ENCODE measurements around the gene SMYD3. TPM values are rescaled to one million over a fixed set of nuclear protein-coding genes. Genes with fewer than 3 reads are reported as not detected.

The SMYD3 gene
- total and polyA plus RNA-seq, 9 of the 15 experiments (the other 6 are each of a cell fraction or from before 2014, with no cell fraction given): 128 to 440 (median 197) TPM

GRCh38 chr1:246169019-246169418 lies 338.1 kb downstream of the SMYD3 start (continued):
- TF ChIP-seq ZC3H11A (IDR thresholded peaks at IDR 0.05; ENCODE audit: low read depth, low read length): no peak
- no peak for TF ChIP-seq TSHZ1 (CRISPR knock-in tag; IDR thresholded peaks at IDR 0.05)
- TF ChIP-seq YBX1 (IDR thresholded peaks at IDR 0.05): no peak
- TF ChIP-seq UBTF (IDR thresholded peaks at IDR 0.05; ENCODE audit: borderline replicate concordance in 1 of 2, low read depth in 2 of 2, low read length in 2 of 2): 0 out of 4 replicates have a peak, but pooled peaks of 1 of the 2 experiments have one; percentile 45
- TF ChIP-seq TAF1 (IDR thresholded peaks at IDR 0.05; ENCODE audit: control insufficient read depth, extremely low read depth, insufficient read depth, low read length, severe bottlenecking): peak; percentile 25
- TF ChIP-seq BHLHE40 (IDR thresholded peaks at IDR 0.05; ENCODE audit: low read length): peak; percentile 90
- TF ChIP-seq HIVEP1 (CRISPR knock-in tag; IDR thresholded peaks at IDR 0.05): no peak
- peak; percentile 69; the same call in 1 of the 2 replicates for TF ChIP-seq BRD4 (IDR thresholded peaks at IDR 0.05)
- peak in 1 of 2 experiments; percentile 82; a peak in 2 of 4 replicates for TF ChIP-seq TBL1XR1 (IDR thresholded peaks at IDR 0.05; ENCODE audit: low read length in 2 of 2)
- no peak for TF ChIP-seq U2AF2 (optimal IDR thresholded peaks at IDR 0.05; ENCODE audit: low read depth, low read length)
- no peak for TF ChIP-seq KDM4B (IDR thresholded peaks at IDR 0.05; ENCODE audit: borderline replicate concordance in 2 of 2, low read depth in 1 of 2)
- TF ChIP-seq ZNF75A (CRISPR knock-in tag; IDR thresholded peaks at IDR 0.05): no peak
- no peak for TF ChIP-seq ZNF644 (tag; IDR thresholded peaks at IDR 0.05; ENCODE audit: low read depth)
- TF ChIP-seq, protein P1, sequence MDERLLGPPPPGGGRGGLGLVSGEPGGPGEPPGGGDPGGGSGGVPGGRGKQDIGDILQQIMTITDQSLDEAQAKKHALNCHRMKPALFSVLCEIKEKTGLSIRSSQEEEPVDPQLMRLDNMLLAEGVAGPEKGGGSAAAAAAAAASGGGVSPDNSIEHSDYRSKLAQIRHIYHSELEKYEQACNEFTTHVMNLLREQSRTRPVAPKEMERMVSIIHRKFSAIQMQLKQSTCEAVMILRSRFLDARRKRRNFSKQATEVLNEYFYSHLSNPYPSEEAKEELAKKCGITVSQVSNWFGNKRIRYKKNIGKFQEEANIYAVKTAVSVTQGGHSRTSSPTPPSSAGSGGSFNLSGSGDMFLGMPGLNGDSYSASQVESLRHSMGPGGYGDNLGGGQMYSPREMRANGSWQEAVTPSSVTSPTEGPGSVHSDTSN (CRISPR knock-in tag; IDR thresholded peaks at IDR 0.05; ENCODE audit: low read depth): no peak
- TF ChIP-seq, protein P1 (tag; conservative IDR thresholded peaks at IDR 0.05; ENCODE audit: low read depth): 0 out of 2 replicates have a peak, but pooled peaks have one; percentile 18
- TF ChIP-seq ZNF384 (IDR thresholded peaks at IDR 0.05; ENCODE audit: low read depth, low read length): peak; percentile 56
- TF ChIP-seq ZNF197 (CRISPR knock-in tag; IDR thresholded peaks at IDR 0.05; ENCODE audit: low read depth): 0 out of 2 replicates have a peak, but pooled peaks have one; percentile 24
- no peak for TF ChIP-seq ADNP (tag; IDR thresholded peaks at IDR 0.05)
- no peak for TF ChIP-seq NR2C1 (IDR thresholded peaks at IDR 0.05)
- TF ChIP-seq NR2C1 (tag; IDR thresholded peaks at IDR 0.05): no peak

Data from K562 (cell line).